ENCODE measurements around the gene PRKCB.

GRCh38 chr16:23998771-23999170 is 163.0 kb downstream of the PRKCB start:
- TF ChIP-seq CTCF (IDR thresholded peaks at IDR 0.05 in 2 of 3, conservative IDR thresholded peaks at IDR 0.05 in 1 of 3; ENCODE audit: borderline replicate concordance in 1 of 3, insufficient read depth in 1 of 3, low read depth in 2 of 3, low read length in 2 of 3) (no peak), JUND (IDR thresholded peaks at IDR 0.05) (no peak)

Data from HCT116 (cell line).